Stimulated activated CD4-positive, alpha-beta T cell treated with anti-CD3 and anti-CD28 coated beads, TNF-alpha, amount 100 ng/mL, for 1 hour (primary cell): ENCODE measurements around the gene WDR93.
"Not testable (repeated sequence)": the region's sequence is repeated elsewhere in the genome, so short reads cannot be mapped to it uniquely, and the experiment has no call there.

Source experiments
- DNase-seq, 3 donors: peaks; one replicate each; pipeline ENCODE4 v3.0.0-alpha.2; 2020; ENCODE audit warnings: low read depth in 3 of 3, low spot score in 1 of 3

WDR93 gene

DNA sequence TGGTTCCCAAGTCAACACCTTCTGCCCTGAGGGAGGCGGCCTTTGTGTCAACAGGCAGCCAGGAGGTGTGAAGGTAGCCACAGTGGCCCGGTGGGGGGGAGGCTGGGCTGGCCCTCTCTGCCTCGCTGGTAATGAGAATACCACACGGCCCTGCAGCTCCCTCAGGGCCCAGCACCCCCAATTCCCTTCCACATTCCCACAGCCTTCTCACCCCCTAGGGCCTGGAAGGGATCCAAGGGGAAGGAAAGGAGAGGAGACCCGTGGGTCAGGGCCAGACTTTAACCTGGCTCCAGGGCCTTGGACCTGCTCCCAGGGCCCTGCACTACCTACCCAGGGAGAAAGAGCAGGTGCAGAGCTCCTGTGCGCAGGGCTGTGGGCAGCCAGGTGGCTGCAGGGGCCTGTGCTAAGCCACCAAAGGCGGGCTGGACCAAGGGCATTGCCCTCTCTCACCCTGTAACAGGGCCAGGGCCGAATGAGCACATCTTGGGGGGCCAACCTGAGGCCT is 76.9 kb downstream of the WDR93 start:
- DNase-seq, result no peak

GRCh38 chr15:89768071-89768500 is 77.5 kb downstream of the WDR93 start:
- DNase-seq, result no peak

DNA sequence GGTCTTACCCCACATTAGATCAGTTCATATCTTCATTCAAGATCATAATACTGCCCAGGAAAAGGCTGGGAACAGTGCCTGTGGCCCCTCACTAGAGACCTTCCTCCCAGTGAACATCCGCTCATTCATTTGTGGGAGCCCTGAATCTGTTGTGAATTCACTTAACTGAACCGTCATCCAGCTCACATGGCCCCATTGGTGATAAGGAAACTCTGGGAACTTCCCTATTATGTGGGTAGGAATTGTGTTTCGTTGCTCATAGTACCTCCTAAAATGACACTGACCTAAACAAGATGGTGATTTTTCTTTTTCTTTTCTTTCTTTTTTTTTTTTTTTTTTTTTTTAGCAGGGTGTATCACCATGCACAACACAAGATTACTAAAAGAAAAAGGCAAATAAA is 78.8 kb downstream of the WDR93 start:
- DNase-seq, result no peak

GRCh38 chr15:89770041-89770440 is 79.4 kb downstream of the WDR93 start:
- no peak for DNase-seq

GRCh38 chr15:89772932-89773583 is 82.4 kb downstream of the WDR93 start:
- no peak for DNase-seq

DNA sequence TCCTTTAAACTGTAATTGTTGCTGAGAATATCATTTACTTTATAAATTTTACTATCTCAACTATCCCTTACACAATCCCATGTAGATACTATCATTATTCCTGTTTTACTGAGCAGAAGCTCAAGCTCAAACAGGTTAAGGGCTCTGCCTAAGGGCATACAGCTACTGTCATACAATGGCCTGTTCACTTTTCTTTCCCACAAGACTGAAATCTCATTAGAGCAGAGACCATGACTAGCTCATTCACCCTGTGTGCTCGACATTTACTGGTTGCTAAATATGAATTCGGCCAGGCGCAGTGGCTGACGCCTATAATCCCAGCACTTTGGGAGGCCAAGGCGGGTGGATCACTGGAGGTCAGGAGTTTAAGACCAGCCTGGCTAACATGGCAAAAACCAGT is 83.9 kb downstream of the WDR93 start:
- DNase-seq, result no peak

DNA sequence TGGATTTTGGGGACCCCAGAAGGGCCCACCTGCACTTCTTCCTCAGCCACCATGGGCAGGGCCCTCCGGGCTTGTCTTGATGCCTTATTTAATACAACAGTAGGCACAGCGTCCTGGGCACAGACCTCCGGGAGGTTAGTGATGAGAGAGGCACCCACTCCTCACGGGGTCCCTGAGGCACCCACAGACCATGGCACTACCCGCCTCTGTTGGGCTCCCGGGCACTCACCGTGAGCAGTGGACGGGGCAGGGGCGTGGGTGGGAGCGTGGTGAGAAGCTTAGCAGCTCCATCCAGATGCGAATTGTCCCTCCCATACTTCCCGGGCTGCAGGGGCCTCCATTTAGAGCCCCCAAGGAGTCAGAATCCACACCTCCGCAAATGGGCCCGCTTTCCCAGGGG is 85.2 kb downstream of the WDR93 start:
- no peak for DNase-seq

- DNase-seq, result peak in 2 of 3 donors; percentile 6 to 35
Observed at GRCh38 chr15:89776274-89777072, 85.9 kb downstream of the WDR93 start, which contains the start of gene MESP2. Gene MESP2 (plus strand): TSS chr15:89776332. CDS start chr15:89776358, 26 bp downstream.

GRCh38 chr15:89777073-89777751 is 86.6 kb downstream of the WDR93 start:
- no peak for DNase-seq

- no peak for DNase-seq
Observed at GRCh38 chr15:89777782-89778380, 87.3 kb downstream of the WDR93 start.

- no peak for DNase-seq
Observed at GRCh38 chr15:89778861-89779260, 88.2 kb downstream of the WDR93 start.

DNA sequence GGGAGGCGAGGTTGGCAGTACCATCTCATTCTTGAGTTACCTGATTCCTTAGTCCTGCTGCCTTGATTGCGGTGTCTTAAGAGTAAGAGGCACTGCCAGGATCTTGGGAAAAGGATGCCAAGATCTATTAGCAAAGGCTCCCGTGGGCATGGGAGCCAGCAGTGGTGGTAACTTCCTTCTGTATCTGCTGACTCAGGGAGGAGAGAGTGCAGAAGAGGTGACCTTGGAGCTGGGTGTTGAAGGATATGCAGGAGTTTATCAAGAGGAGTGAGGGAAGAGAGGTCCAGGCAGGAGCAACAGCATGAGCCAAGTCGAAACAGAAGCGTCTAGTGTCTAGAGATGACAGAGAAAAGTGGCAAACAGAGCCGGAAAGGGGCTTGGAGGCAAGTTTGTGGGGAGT is 90.0 kb downstream of the WDR93 start:
- no peak for DNase-seq

GRCh38 chr15:89781055-89781454 is 90.4 kb downstream of the WDR93 start:
- no peak for DNase-seq

DNA sequence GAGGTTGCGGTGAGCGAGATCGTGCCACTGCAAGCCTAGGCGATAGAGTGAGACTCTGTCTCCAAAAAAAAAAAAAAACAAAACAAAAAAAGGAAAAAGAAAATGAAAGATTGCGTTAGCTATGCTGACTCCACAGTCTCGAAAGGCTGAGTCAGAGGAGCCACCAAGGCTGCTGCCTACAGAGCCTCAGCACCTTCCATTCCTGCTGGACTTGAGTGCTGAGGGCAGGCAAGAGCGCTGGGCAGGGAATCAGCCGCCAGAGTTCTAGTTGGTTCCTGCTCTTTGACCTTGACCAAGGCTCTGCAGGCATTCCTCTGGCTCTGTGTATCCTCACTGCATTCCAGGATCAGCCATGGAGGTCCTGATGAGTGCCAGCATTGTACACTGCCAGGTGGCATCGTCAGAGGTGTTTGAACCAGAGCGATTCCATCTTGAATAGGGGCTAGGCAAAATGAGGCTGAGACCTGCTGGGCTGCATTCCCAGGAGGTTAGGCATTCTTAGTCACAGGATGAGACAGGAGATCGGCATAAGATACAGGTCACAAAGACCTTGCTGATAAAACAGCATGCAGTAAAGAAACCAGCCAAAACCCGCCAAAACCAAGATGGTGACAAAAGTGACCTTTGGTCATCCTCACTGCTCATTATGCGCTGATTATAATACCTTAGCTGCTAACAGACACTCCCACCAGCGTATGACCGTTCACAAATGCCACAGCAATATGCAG is 91.4 kb downstream of the WDR93 start:
- DNase-seq, result no peak

DNA sequence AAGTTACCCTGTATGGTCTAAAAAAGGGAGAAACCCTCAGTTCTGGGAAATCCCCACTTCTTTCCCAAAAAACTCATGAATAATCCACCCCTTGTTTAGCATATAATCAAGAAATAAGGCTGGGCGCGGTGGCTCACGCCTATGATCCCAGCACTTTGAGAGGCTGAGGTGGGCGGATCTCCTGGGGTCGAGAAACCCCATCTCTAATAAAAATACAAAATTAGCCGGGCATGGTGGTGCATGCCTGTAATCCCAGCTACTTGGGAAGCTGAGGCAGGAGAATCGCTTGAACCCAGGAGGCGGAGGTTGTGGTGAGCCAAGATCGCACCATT is 92.0 kb downstream of the WDR93 start:
- DNase-seq, result not testable (repeated sequence)

- DNase-seq, result no peak
Observed at GRCh38 chr15:89783111-89783860, 92.7 kb downstream of the WDR93 start.

DNA sequence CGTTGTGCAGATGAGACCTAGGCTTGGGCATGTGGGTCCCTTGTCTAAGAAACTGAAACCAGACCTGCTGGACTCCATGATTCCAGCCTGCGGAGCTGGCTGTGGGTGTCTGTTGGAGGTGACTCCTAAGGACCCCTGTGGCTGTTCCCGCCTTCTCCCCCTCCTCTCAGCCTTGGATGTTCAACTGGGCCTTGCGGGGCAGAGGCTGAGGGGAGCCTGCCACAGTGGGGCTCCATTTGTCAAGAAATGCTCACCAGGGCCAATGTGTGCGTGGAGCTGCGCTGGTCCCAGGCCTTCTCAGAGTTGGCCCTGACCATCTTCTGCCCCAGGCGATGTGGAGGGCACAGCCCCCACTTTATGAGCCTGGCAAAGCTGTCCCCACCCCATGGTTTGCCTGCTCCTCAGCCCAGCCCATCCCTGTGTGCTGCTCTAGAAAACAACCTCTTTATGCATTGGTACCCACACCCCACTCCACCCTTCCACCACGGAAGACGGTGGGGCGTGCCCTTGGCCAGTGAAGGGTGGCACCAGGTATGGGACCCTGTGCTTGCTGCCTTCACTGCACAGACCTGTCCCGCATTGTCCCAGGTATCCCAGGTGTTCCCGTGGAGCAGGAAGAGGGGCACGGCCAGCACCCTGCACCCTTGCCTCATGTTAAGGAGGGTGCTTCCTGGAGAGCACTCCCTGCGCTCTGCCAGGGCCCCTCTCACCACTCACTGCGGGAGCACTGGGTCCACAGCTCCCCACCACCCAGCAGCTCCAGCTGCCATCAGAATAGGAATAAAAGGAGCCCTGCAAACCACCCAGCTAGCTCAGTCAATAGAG is 93.5 kb downstream of the WDR93 start:
- no peak for DNase-seq

- no peak for DNase-seq
Observed at GRCh38 chr15:89784686-89784960, 94.0 kb downstream of the WDR93 start.

GRCh38 chr15:89785064-89785773 is 94.6 kb downstream of the WDR93 start:
- DNase-seq, result no peak
